ENCODE data around the gene SLC6A4. TPM values are rescaled to one million over a fixed set of nuclear protein-coding genes. Genes with fewer than 3 reads are reported as not detected.

Gene SLC6A4
- total and polyA plus RNA-seq, 2 donors (not counting 3 experiments of a cell fraction or from before 2014, with no cell fraction given): 0.25 TPM; not detected in 1

DNA sequence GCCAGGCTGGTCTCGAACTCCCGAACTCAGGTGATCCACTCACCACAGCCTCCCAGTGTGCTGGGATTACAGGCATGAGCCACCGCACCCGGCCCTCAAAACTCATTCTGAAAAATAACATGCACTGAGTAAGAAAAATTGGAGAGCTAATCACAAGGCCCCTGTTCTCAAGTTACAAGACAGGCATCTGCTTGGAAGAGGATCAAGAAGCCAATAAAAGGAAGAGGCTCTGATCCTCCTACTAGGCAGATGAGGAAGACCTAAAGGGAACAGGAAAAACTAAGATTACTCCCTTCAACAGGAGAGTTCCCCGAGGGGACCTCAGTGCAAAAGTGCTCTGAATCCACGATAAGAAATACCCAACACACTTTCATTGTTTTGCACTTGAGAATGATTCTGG, 37.9 kb upstream of the SLC6A4 start:
- DNase-seq (ENCODE audit: low read depth, low spot score): no peak
- TF ChIP-seq FOS (IDR thresholded peaks at IDR 0.05; ENCODE audit: borderline replicate concordance, insufficient read depth, low read length) (no peak), MYC (IDR thresholded peaks at IDR 0.05; ENCODE audit: low read depth, low read length) (no peak), POLR2A (IDR thresholded peaks at IDR 0.05; ENCODE audit: low read depth, low read length) (no peak), GATA2 (IDR thresholded peaks at IDR 0.05; ENCODE audit: insufficient read depth, insufficient read length, low read depth, low read length) (no peak), POLR2AphosphoS5 (IDR thresholded peaks at IDR 0.05; ENCODE audit: insufficient read depth, low read depth, low read length) (no peak), JUN (IDR thresholded peaks at IDR 0.05; ENCODE audit: borderline replicate concordance, insufficient read depth, insufficient read length, low read depth) (no peak), MAX (IDR thresholded peaks at IDR 0.05; ENCODE audit: insufficient read depth, insufficient read length) (no peak), EZH2 (IDR thresholded peaks at IDR 0.05; ENCODE audit: borderline replicate concordance, low read depth, low read length, severe bottlenecking) (no peak), CTCF (IDR thresholded peaks at IDR 0.05; ENCODE audit: extremely low read depth in 1 of 2, insufficient read depth in 1 of 2, low read depth in 1 of 2, low read length in 2 of 2) (no peak)
- intact Hi-C loops (cut with micrococcal nuclease): no loop called here

More for the DNA sequence above, 37.9 kb upstream of the SLC6A4 start:
- Histone ChIP-seq H2AFZ (ENCODE audit: low read depth, low read length) (no peak overlapping the region), H4K20me1 (replicated peaks; ENCODE audit: control insufficient read depth, extremely low read depth, insufficient read depth, low read length) (no peaks in the 10 kb centered on the region), H3K4me2 (ENCODE audit: insufficient read depth, low read length) (no peak overlapping the region), H3K4me1 (ENCODE audit: control insufficient read depth, extremely low read depth, insufficient read depth, low read length) (peaks cover 5% of the 10 kb centered on the region), H3K79me2 (ENCODE audit: control insufficient read depth, insufficient read depth, low read length) (no peaks in the 10 kb centered on the region), H3K9me3 (replicated peaks; ENCODE audit: control insufficient read depth, insufficient read depth, low read length) (no peaks in the 10 kb centered on the region), H3K36me3 (ENCODE audit: control insufficient read depth in 2 of 2, extremely low read depth in 1 of 2, insufficient read depth in 2 of 2, low read length in 2 of 2) (peaks cover 16 to 19% of the 10 kb centered on the region in 2 experiments), H3K9me1 (replicated peaks; ENCODE audit: control insufficient read depth, extremely low read depth, insufficient read depth, low read length) (no peaks in the 10 kb centered on the region), H3K9ac (replicated peaks; ENCODE audit: extremely low read depth, insufficient read depth, low read length) (no peak overlapping the region), H3K4me3 (replicated peaks in 1 of 3; ENCODE audit: insufficient read depth in 1 of 3, low read depth in 1 of 3, low read length in 3 of 3) (no peak overlapping the region), H3K27me3 (ENCODE audit: control insufficient read depth in 2 of 2, insufficient read depth in 2 of 2, low read length in 2 of 2) (no peaks in the 10 kb centered on the region), H3K27ac (ENCODE audit: insufficient read depth, low read depth, low read length) (no peak overlapping the region)
- BruUV-seq (replicated peaks): no TSS peak
- dilution Hi-C loops (cut with MboI; ENCODE audit: extremely low pct_ligation_motif_present, low sequenced_read_pairs): no loop called here
- no peak for FAIRE-seq
- CTCF ChIA-PET: interaction anchor here (1.0 kb wide), 1 partner anchor 168 kb away, joined by 4 read pairs; no protein-coding TSS in a partner anchor
- POLR2A ChIA-PET: no interaction called here
